Activated CD4-positive, alpha-beta T cell treated with anti-CD3 and anti-CD28 coated beads, Interleukin-2, amount 50 U/mL, for 24 hours (primary cell): ENCODE data around the gene ADCY1.
"Not testable (repeated sequence)": the region's sequence is repeated elsewhere in the genome, so short reads cannot be mapped to it uniquely, and the experiment has no call there.

Experiments used
- DNase-seq, 2 donors: peaks; one replicate each; pipeline ENCODE4 v3.0.0-alpha.2; 2020; ENCODE audit warnings: low read depth in 1 of 2, low spot score in 1 of 2

ADCY1 gene

DNA sequence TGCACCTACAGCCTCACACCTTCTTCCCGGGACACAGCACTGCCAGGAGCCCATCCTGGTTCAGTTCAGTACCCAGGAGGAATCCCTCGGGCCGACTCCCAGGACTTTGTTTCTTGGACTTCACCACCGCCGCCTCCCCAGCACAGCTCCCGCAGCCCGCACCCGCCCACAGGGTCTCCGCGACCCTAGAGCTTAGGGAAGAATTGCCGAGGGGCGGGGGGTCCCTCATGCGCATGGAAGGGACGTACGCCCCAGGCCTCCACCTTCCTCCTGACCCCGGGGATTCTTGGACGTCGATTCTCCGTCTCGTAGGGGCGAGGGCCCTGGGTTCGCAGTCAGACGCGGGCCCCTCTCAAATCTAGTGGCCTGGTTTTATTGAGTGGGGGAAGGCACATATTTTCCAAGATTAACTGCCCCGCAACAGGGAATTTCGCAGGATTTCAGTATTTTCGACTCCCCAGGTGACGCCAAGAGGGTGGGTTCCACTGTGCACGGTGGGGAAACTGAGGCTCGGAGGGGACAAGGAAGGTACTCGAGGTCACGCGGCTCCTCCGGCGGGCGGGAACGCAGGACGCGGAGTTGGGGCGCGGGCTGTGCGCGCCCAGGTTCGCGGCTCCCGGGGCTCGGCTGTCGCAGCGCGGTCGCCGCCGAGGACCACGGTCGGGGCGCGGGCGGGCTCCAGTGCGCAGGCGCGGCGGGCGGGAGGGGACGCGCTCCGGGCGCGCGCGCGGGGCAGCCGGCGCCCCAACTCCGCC is at the start of gene ADCY1:
ADCY1 (plus strand) TSS at position 708 of the 755 bp plus-strand sequence. CDS start 176 bp downstream, outside the sequence.
- DNase-seq: no peak

DNA sequence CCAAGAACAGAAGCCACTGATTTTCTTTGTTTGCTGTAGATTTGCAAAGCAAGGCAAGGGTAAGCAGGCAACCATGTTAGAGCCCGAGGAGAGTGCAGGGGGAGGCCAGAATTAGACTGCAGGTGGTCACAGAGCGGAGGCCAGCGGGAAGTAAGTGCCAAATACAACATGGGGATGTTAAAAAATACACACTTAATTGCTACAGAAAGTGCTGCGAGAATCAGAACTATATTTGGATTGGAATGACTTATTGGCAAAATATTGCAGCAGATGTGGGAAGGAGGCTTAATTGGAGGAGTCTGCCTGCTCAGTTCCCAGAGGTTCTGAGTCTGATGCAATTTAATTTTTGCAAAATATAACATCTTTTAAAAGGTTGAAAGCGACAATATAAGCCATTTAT is 49.7 kb upstream of the ADCY1 start:
- no peak for DNase-seq

DNA sequence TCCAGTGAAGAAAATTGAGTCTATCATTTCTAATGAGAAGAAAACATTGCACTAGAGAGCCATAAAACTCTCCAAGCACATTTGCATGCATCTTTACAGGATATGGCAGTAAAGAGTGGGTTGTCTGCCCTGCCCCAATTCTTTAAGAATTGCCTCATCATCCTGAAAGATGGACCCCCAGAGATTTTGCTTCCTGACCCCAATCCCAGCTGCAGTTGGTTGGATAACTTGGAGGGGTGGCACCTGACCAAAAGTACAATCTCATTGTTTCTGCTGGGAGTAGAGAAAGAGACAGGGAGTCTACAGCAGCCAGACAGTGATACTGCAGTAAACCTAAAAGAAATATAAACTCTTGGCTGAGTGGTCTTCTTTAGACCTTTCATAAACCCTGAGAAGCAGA is 49.1 kb upstream of the ADCY1 start:
- DNase-seq: no peak

DNA sequence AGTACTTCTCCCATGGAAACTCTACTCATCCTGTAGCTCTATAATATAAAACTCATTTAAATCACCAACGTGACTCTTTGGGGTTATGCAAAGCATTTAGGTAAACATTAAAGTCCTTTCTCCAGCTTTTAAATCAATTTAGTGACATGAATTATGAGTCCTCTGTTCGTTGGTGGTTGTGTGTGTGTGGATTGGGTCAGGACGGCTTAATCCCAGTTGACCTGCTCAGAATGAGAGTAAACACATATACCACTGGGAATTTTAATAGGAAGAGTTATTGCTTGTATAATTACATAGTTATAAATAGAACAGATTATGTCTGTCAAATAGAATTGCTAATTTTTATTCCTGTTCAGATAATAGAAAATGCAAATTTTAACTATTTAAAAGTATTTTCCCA is 30.7 kb upstream of the ADCY1 start:
- DNase-seq: no peak

DNA sequence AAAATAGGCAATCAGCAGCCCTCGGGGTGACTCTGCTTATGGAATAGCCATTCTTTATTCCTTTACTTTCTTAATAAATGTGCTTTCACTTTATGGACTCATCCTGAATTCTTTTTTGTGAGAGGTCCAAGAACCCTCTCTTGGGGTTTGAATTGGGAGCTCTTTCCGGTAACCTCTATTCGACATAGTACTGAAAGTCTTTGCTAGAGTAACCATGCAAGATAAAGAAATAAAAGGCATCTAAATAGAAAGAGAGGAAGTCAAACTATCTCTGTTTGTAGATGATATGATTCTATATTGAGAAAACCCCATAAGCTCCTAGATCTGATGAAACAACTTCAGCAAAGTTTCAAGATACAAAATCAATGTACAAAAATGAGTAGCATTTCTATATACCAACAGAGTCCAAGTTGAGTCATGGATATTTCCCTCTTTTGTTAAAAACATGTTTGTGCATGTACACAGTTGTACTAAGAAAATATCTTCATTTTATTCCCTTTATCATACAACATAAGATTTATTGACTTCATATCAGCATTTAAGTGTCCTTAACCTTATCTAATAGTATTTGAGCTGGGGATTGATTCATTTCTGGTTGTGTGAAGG is 29.0 kb upstream of the ADCY1 start:
- not testable (repeated sequence) for DNase-seq

DNA sequence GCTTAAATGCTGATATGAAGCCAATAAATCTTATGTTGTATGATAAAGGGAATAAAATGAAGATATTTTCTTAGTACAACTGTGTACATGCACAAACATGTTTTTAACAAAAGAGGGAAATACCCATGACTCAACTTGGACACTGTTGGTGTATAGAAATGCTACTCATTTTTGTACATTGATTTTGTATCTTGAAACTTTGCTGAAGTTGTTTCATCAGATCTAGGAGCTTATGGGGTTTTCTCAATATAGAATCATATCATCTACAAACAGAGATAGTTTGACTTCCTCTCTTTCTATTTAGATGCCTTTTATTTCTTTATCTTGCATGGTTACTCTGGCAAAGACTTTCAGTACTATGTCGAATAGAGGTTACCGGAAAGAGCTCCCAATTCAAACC is 25.3 kb upstream of the ADCY1 start:
- DNase-seq: not testable (repeated sequence)

DNA sequence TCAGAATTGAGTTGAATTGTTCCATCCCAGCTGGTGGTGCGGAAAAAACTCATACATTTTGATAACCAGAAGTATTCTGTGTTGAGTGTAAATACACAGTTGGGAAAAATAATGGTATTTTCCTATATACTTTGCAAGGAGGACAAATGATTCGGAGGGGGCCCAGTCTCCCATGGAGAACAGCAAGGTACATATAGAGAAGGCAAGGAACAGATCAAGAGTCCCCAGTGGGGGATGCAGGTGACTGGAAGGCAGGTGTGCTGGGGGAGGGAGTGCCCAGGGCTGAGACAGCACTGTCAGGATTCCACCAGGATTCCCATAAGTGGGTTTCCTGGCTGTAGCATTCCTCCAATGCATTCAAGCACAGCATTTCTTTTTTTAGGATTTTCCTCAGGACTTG is 10.8 kb upstream of the ADCY1 start:
- no peak for DNase-seq

DNA sequence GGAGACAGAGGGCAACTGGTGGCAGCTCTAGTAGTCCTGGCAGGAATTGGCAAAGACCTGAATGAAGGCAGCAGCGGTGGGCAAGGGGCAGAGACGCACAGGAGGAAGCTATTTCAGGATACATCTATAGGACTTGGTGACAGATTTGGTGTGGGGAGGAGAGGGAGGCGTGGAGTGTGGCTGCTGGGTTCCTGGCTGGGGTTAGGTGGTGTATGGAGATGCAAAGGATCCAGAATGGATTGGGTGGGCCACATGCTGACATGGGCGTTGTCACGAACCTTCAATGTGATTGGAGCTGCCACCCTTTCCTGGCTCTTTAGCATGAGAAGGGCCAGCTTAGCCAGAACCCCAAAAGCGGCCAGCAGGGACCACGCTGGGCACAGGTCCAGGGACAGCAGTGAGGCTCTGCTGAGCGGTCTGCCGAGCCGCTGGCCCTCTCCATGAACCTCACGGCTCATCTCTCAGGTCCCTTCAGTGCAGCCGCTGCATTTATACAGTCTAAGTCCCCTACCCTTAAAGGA is 10.2 kb upstream of the ADCY1 start:
- DNase-seq: no peak

DNA sequence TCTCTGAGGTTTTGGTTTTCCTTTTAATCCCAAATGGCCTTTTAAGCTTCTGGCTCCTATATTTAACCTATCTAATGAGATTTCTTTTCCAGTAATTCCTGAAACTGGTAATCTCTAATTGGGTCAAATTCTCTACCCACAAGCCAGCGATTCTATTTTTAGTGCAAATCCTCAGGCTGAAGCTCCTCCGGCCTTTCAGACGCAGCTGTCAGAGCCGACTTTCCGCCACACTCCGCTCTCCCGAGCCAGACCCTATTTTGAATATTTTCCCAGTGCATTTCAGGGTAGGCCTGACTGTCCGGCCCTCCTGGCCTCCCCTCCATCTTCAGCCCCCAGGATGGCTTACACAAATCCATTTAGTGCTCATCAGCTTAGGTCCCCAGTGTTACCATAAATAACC is 9.7 kb upstream of the ADCY1 start:
- no peak for DNase-seq

DNA sequence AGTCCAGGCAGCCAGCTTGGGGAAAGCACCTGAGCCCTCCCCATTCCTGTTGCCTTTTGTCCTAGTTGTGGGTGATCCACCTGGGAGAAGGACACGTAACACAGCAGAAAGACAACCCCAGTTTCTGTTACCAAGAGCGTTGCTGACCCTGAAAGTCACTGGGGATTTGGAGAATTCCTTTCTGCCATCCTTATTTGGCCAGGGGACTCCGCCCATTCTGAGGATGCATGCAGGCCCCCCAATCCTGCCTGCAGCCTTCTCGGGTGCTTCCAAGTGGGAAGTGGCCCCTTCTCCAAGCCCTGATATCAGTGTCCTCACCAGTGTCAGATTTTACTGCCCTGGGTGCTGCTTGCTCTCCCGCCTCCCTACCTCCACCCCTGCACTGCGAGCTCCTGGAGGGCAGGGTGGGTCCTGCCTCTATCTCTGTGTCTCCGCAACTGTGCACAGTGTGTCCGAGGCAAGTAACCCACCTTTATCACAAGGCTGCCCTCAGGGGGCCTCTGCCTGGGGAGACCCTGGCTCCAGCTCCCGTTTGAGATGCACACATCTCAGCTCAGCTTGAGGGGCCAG is 9.2 kb upstream of the ADCY1 start:
- no peak for DNase-seq

DNA sequence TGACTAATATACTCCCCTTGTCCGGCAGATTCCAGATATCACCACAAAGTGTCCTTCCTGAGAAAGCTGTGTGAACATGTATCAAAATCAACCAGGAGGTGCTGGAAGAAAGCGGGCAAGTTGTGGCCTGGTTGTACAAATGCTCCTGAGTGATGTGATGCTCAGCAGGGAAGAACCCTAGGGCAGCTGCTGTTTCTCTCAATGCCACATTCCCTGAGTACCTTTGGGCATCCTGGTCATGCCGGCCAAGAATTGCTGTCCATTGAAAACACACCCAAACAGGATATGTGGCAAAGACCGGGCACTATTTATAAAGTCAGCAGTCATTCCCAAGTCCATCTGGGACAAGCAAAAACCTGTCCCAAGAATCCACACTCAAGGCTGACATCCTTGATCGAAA is 7.8 kb upstream of the ADCY1 start:
- no peak for DNase-seq

DNA sequence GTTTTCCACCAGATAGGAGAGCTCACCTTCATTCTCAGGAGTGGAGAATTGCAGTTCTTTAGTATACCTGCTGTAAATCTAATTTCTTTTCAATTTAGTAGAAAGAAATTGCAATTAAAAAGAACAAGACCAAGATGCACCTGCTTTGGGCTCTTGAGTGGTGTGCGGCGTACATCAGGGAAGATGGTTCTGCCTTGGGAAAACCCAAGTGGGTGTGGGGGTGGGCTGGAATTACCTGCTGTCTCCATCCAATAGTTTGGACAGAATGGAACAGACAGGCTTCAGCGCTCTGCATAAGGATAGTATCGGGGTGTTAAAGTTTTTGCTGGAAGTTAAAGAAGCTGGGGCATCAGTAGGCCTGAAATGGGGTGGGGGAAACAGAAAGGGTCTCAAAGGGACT is 7.2 kb upstream of the ADCY1 start:
- DNase-seq: no peak

DNA sequence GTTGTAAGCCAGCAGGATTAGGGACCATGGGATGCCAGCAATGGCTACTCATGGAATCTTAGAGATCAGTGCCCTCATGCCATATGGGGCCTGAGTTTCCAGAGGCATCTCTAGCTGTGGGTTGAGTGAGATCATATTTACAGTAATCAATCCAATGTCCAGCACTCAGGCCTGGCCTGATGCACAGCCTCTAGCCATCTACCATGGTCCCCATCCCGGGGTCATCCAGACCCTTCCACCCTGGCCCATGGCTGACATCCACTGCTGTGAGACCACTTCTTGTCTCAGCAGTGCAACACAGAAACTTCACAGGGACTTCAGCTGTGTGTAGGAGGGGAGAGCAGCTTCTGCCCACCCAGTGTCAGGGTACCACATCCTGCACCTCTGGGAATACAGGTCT is 6.5 kb upstream of the ADCY1 start:
- DNase-seq: no peak

DNA sequence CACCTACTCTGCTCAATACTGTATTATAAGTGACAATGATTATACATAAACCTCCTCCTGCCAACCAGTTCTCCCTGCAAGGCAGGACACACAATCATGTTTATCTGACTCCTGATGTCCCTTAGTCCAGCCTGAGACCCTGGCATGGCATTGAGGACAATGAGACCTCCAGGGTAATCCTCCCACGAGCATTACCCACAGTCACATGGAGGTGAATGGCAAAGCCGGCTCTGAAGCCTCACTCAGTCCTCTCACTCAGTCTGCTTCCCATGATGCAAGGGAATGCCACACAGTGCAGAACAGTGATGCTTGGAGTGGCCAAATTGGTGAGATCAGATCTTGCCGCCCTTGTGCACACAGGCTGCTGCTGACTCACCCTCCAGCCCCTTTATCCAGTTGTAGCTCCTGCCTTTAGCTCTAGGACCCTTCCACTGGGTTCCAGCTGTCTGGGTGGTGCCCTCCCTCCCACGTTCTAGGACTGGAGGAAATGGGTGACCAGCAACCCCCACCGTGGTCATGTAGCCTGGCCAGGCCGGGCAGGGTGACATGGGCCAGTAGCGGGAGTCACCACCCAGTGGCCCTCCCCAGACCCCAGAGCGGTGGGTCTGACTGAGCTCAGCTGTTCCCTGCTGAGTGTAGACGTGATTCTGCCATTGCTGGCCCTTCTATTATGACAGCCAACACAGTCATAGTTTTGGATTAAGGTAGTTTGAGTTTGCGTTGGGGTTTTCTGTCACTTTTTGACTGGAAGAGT is 5.5 kb upstream of the ADCY1 start:
- DNase-seq: no peak

DNA sequence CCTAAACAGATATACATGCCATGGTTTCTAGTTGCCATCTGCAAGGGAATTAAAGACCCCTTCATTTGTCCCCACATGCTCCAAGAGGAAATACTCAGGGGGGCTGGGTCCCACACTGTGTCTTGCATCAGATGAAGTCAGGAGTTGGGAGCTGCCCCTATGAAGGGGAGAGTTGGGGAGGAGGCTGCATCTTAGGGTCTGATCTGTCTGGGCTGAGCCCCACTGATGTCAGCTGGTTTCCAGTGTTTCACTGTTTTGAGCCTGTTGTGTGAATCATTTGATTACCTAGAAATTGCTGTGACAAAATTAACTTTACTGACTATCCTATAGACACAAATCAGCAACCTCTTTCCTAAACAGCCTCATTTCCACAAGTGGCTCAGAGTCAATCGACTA is 4.9 kb upstream of the ADCY1 start:
- DNase-seq: no peak

DNA sequence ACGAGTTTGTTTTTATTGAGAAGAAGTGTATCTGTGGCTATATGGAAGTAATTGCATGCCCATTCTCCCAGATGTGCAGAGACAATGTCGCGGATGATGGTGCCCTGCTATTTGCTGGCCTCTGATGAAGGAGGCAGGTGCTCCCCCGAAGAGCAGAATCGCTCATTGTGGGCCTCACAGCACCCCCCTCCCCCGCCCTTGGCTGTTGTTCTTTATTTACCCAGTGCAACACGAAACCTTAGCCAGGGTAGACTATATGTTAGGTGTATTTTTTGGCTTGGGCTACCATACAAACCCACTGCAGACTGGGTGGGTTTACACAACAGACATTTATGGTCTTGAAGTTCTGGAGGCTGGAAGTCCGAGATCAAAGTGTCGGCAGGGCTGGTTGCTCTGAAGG is 3.4 kb upstream of the ADCY1 start:
- DNase-seq: no peak

DNA sequence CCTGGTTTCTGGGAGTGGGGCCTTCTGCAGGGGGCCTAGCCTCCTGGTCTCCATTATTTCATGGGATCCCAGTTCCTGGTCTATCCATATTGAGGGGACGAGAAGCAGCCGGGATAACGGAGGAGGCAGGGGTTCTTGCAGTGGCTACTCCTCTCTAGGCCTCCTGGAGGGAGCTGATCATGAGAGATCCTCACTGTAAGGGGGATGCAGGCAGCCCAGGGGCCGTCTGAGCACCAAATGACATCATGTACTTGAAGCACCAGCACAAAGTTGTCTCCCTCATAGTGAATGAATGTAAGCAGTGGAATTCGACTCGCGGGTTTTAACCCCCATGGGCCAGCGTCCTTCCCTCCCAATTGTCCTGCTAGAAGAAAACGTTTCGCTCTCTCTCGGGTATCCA is 964 bp upstream of the ADCY1 start:
- no peak for DNase-seq

DNA sequence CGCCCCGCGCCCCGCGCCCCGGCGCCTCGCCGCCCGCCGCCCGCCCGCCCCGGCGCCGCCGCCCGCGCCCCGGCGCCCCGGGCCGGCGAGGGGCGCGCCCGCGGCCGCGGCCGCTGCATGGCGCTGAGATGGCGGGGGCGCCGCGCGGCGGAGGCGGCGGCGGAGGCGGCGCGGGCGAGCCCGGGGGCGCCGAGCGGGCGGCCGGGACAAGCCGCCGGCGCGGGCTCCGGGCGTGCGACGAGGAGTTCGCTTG is 174 bp downstream of the ADCY1 start:
- DNase-seq: no peak

DNA sequence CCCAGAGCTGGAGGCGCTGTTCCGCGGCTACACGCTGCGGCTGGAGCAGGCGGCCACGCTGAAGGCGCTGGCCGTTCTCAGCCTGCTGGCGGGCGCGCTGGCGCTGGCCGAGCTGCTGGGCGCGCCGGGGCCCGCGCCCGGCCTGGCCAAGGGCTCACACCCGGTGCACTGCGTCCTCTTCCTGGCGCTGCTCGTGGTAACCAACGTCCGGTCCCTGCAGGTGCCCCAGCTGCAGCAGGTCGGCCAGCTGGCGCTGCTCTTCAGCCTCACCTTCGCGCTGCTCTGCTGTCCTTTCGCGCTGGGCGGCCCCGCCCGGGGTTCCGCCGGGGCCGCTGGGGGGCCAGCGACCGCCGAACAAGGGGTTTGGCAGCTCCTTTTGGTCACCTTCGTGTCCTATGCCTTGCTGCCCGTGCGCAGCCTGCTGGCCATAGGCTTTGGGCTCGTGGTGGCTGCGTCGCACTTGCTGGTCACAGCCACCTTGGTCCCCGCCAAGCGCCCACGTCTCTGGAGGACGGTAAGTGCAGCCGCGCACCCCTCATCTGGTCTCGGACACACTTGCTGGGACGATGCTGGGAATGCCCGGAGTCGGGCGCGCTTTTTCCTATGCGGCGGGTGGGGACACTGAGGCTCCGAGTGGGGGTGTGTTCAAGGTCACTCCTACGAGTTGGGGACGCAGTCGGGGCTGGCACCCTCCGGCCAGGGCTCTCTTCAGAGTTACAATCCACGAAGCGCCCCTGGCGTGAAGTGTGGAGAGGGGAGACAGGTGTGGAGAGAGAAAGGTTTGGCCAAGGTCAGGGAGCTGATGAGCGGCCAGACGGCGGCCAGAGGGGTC is 717 bp downstream of the ADCY1 start:
- no peak for DNase-seq

DNA sequence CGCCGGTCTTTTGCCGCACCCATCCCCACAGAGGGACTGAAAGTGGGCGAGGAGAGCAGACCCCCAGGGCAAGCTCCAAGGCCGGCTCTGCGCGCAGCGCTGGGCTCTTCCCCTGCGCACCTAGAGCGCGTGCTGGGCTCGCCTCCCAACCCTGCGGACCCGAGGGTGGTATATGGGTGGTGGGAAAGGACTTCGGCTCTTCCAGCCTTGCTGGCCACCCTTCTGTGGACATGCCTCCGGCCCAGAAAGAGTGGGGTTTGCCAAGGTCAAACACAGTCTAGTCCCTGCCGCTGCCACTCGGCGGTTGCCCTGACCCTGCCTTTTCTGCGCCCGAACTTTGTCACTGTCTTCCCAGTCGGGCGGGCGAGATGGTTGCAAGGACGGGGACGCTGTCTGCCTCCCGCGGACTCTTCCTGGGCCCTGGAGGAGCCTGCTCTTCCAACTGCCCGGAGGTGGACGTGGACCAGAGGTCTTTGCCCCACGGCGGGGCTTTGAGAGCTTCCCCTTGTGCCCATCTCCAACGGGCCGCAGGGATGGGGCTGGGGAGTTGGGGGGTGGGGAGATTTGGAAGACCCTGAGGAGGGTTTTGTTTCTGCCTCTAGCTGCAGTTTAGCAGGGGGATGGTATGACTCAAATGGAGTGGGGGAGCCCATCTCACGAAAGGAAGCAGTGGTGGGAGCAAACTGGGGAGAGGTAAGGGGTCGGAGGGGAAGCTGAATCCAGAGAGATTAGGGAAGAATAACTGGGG is 1.5 kb downstream of the ADCY1 start:
- no peak for DNase-seq
